ENCODE data around the gene CASQ2.
"Not testable (repeated sequence)": the region's sequence is repeated elsewhere in the genome, so short reads cannot be mapped to it uniquely, and the experiment has no call there.

CASQ2 gene

DNA sequence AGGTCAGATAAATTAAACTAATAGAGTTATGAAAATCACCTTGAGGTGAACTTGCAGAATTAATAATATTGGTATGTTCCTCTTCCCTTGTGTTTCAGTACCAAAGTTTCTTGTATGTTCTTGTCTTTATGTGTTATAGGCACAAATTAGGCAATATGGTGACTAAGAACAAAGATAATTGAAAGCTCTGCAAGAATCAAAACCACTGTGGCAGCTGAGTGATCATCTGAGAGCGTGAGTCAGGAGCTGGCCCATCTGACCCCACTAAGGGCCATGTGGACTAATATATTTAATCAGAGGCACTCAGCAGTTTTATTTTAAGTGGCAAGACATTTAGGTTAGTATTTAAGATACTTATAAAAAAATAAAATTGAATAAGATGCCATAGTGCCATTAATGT is 12.8 kb upstream of the CASQ2 start:
- H3K9ac ChIP-seq (ENCODE audit: low read length in 2 of 2) = no peak overlapping the region
- no peak overlapping the region for H3K4me3 ChIP-seq (ENCODE audit: low read length in 2 of 2)
- H3K9me3 ChIP-seq (ENCODE audit: control insufficient read depth in 2 of 2, low read length in 2 of 2) = no peaks in the 10 kb centered on the region
- no peaks in the 10 kb centered on the region for H3K4me1 ChIP-seq (ENCODE audit: control insufficient read depth, insufficient read depth, low read length)
- no peaks in the 10 kb centered on the region for H3K36me3 ChIP-seq (ENCODE audit: control insufficient read depth in 2 of 2, insufficient read depth in 2 of 2, low read length in 2 of 2)
- H3K27me3 ChIP-seq (ENCODE audit: control insufficient read depth in 1 of 2, insufficient read depth in 2 of 2, low read length in 2 of 2) = peaks cover 4 to 7% of the 10 kb centered on the region in 2 donors
- H3K27ac ChIP-seq (ENCODE audit: low read length) = no peak overlapping the region

DNA sequence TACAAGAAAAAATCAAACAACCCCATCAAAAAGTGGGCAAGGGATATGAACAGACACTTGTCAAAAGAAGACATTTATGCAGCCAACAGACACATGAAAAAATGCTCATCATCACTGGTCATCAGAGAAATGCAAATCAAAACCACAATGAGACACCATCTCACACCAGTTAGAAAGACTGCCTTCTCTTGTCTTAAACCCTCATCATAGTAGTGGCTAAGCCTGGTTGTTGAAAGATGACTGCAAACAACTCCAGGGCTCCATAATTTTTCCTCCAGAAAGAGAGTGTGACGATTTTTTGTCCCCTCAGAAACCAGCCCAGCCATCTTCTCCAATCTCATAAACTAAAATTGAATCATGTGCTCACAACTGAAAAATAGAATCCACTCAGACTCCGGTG is 12.1 kb upstream of the CASQ2 start:
- H3K36me3 ChIP-seq (ENCODE audit: control insufficient read depth in 2 of 2, insufficient read depth in 2 of 2, low read length in 2 of 2); H3K9me3 ChIP-seq (ENCODE audit: control insufficient read depth in 2 of 2, low read length in 2 of 2); H3K9ac ChIP-seq (ENCODE audit: low read length in 2 of 2); H3K4me3 ChIP-seq (ENCODE audit: low read length in 2 of 2); H3K4me1 ChIP-seq (ENCODE audit: control insufficient read depth, insufficient read depth, low read length); H3K27me3 ChIP-seq (ENCODE audit: control insufficient read depth in 1 of 2, insufficient read depth in 2 of 2, low read length in 2 of 2); H3K27ac ChIP-seq (ENCODE audit: low read length): not testable (repeated sequence)

DNA sequence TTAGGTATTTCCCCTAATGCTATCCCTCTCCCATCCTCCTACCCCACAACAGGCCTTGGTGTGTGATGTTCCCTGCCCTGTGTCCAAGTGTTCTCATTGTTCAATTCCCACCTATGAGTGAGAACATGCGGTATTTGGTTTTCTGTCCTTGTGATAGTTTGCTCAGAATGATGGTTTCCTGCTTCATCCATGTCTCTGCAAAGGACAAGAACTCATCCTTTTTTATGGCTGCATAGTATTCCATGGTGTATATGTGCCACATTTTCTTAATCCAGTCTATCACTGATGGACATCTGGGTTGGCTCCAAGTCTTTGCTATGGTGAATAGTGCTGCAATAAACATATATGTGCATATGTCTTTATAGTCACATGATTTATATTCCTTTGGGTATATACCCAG is 10.6 kb upstream of the CASQ2 start:
- H3K27ac ChIP-seq (ENCODE audit: low read length); H3K4me1 ChIP-seq (ENCODE audit: control insufficient read depth, insufficient read depth, low read length); H3K36me3 ChIP-seq (ENCODE audit: control insufficient read depth in 2 of 2, insufficient read depth in 2 of 2, low read length in 2 of 2); H3K9me3 ChIP-seq (ENCODE audit: control insufficient read depth in 2 of 2, low read length in 2 of 2); H3K9ac ChIP-seq (ENCODE audit: low read length in 2 of 2); H3K4me3 ChIP-seq (ENCODE audit: low read length in 2 of 2); H3K27me3 ChIP-seq (ENCODE audit: control insufficient read depth in 1 of 2, insufficient read depth in 2 of 2, low read length in 2 of 2): not testable (repeated sequence)

DNA sequence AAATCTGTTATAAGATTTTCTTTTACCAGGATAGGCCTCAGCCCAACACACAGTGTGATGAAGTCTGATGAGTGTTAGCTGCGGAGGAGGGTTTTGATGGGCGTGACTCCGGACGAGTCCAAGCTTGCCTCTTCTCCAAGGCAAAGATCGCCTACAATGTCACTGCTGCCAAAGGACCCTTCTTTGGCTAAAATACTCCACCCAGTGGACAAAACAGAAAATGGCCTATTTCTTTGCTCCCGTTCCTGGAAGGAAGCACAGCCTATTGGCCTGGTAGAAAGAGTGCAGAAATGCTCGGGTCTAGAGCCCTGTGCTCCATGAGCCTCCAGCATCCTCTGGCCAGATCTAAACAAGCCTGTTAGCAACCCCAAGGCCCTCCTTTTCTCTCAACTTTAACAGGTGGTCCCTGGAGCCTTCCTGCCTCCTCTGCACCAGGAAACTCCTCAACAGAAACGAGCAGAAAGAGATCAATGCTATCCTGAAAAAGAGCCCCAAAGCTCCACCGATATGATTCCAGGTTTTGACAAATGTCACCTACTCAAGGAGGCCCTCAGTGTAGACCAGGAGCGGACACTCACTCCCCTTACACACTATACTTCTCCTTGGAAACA is 3.4 kb upstream of the CASQ2 start:
- Histone ChIP-seq H3K4me1 (ENCODE audit: control insufficient read depth, insufficient read depth, low read length) (peaks cover 10% of the 10 kb centered on the region), H3K9ac (ENCODE audit: low read length in 2 of 2) (peak overlapping the region in 1 of 2 donors; percentile 42), H3K27me3 (ENCODE audit: control insufficient read depth in 1 of 2, insufficient read depth in 2 of 2, low read length in 2 of 2) (no peaks in the 10 kb centered on the region), H3K9me3 (ENCODE audit: control insufficient read depth in 2 of 2, low read length in 2 of 2) (no peaks in the 10 kb centered on the region), H3K27ac (ENCODE audit: low read length) (no peak overlapping the region), H3K36me3 (ENCODE audit: control insufficient read depth in 2 of 2, insufficient read depth in 2 of 2, low read length in 2 of 2) (no peaks in the 10 kb centered on the region), H3K4me3 (ENCODE audit: low read length in 2 of 2) (peak overlapping the region; percentile 42 to 55)

DNA sequence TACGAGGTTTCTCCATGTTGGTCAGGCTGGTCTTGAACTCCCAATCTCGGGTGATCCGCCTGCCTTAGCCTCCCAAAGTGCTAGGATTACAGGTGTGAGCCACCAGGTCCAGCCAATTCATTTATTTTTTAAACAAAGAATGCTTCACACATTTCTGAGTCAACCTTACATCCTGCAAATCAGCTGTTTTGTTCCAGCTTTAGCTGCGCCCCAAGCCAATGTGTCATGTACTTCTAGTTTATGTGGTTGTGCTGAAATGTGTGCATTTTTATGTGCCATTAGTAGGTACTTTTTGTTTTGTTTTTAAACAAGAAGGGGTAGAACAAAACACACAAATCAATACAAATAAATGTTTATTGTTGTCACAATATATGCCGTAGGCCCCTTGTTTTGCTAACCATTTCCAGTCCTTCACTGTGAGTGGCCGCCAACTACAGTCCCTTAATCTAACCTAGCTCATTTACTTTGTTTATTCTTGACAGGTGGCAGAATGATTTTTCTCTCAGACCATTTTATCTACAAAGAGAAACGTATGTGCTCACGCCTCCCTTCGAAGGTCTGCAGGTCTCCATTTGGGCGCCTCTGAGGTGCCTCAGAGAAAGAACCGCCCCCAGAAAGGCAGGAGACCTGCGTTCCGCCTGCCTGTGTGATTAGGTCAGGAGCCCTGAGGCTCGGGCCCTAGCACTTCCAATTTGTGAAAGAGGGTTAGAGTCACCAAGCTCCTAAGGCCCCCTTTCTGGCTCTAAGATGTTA is 2.8 kb upstream of the CASQ2 start:
- Histone ChIP-seq H3K27ac (ENCODE audit: low read length) (no peak overlapping the region), H3K36me3 (ENCODE audit: control insufficient read depth in 2 of 2, insufficient read depth in 2 of 2, low read length in 2 of 2) (no peaks in the 10 kb centered on the region), H3K9me3 (ENCODE audit: control insufficient read depth in 2 of 2, low read length in 2 of 2) (no peaks in the 10 kb centered on the region), H3K4me3 (ENCODE audit: low read length in 2 of 2) (peak overlapping the region; percentile 42 to 55), H3K27me3 (ENCODE audit: control insufficient read depth in 1 of 2, insufficient read depth in 2 of 2, low read length in 2 of 2) (no peaks in the 10 kb centered on the region), H3K9ac (ENCODE audit: low read length in 2 of 2) (peak overlapping the region in 1 of 2 donors; percentile 42), H3K4me1 (ENCODE audit: control insufficient read depth, insufficient read depth, low read length) (peaks cover 10% of the 10 kb centered on the region)

DNA sequence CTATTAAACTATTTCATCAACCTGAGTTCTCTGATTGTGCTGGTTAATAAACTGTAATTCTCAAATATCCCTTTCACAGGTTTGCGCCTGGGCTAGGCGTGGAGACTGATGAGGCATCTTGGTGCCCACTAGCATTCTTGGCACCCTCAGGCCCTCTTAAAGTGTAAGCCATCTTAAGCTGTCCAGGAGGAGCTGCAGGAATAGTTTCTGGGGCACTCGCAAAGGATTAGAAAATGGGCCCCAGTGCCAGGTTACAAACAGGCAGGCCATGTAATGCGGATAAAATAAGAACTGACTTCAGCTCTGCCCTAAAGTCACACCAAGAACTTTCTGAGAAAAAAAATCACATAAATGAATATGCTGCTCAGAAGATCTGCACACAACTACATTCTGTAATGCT is 1.1 kb downstream of the CASQ2 start:
- no peak overlapping the region for H3K9ac ChIP-seq (ENCODE audit: low read length in 2 of 2)
- H3K27me3 ChIP-seq (ENCODE audit: control insufficient read depth in 1 of 2, insufficient read depth in 2 of 2, low read length in 2 of 2) = no peaks in the 10 kb centered on the region
- H3K9me3 ChIP-seq (ENCODE audit: control insufficient read depth in 2 of 2, low read length in 2 of 2) = no peaks in the 10 kb centered on the region
- H3K4me3 ChIP-seq (ENCODE audit: low read length in 2 of 2) = peak overlapping the region in 1 of 2 donors; percentile 66
- H3K36me3 ChIP-seq (ENCODE audit: control insufficient read depth in 2 of 2, insufficient read depth in 2 of 2, low read length in 2 of 2) = no peaks in the 10 kb centered on the region
- peak overlapping the region; percentile 53 for H3K27ac ChIP-seq (ENCODE audit: low read length)
- H3K4me1 ChIP-seq (ENCODE audit: control insufficient read depth, insufficient read depth, low read length) = peaks cover 10% of the 10 kb centered on the region

DNA sequence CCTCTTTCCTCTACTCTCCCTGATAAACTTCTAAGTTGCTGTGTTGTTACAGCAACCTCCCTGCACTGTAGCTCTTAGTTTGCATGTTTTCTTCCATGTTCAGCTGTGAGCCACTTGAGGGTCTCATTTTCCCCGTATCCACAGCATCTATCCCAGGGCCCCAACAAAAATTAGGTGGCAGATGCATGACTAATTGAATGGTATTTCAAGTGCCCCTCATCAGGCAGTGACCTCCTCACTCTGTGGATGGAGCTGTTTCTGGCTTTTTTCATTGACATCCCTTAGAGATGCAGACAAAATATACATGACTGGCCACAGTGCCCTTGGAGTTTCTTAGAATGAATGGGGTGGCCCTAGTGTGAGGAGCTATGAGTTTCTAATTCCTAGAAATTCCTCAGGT is 3.4 kb downstream of the CASQ2 start:
- Histone ChIP-seq H3K9ac (ENCODE audit: low read length in 2 of 2) (no peak overlapping the region), H3K4me1 (ENCODE audit: control insufficient read depth, insufficient read depth, low read length) (no peaks in the 10 kb centered on the region), H3K27me3 (ENCODE audit: control insufficient read depth in 1 of 2, insufficient read depth in 2 of 2, low read length in 2 of 2) (no peaks in the 10 kb centered on the region), H3K9me3 (ENCODE audit: control insufficient read depth in 2 of 2, low read length in 2 of 2) (no peaks in the 10 kb centered on the region), H3K36me3 (ENCODE audit: control insufficient read depth in 2 of 2, insufficient read depth in 2 of 2, low read length in 2 of 2) (peaks cover 0 to 2% of the 10 kb centered on the region in 2 donors), H3K27ac (ENCODE audit: low read length) (no peak overlapping the region), H3K4me3 (ENCODE audit: low read length in 2 of 2) (no peak overlapping the region)

DNA sequence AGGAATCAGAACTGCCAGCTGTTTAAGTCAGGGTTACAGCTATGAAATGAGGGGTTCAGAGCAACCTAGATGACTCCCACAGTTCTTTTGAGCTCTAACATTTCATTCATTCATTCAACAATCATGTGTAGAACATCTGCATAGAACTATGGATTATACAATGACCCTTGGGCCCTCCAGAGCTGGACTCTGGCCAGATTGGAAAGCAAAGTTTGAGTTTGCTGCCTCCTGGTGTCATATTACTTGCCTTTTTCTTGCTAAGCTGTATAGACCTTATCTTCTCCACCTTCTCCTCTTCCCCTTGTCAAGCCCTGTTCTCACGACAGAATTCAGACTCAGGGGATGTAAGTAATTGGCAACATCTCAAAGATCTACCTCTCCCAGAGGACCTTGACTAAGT is 4.0 kb downstream of the CASQ2 start:
- Histone ChIP-seq H3K4me1 (ENCODE audit: control insufficient read depth, insufficient read depth, low read length) (no peaks in the 10 kb centered on the region), H3K9ac (ENCODE audit: low read length in 2 of 2) (no peak overlapping the region), H3K27ac (ENCODE audit: low read length) (no peak overlapping the region), H3K36me3 (ENCODE audit: control insufficient read depth in 2 of 2, insufficient read depth in 2 of 2, low read length in 2 of 2) (peaks cover 0 to 2% of the 10 kb centered on the region in 2 donors), H3K27me3 (ENCODE audit: control insufficient read depth in 1 of 2, insufficient read depth in 2 of 2, low read length in 2 of 2) (no peaks in the 10 kb centered on the region), H3K9me3 (ENCODE audit: control insufficient read depth in 2 of 2, low read length in 2 of 2) (no peaks in the 10 kb centered on the region), H3K4me3 (ENCODE audit: low read length in 2 of 2) (no peak overlapping the region)

DNA sequence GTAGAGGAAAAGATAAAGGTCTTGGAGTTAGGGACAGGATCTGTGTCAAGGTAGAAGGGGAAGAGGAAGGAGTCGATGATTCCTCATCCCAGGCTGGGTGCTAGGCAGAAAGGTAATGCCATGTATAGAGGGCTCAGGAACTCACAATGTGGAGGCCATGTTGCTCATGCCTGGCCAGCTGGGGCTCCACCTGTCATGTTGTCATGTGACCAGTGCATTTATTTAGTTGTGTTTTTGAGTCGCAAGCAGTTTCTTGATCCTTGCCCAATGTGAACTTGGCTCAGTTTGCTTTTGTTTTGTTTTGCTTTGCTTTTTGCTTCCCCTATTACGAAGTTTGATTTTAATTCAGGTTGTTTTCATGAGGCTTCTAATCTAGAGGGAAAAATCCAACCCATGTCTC is 5.7 kb downstream of the CASQ2 start:
- no peak overlapping the region for H3K27ac ChIP-seq (ENCODE audit: low read length)
- no peak overlapping the region for H3K9ac ChIP-seq (ENCODE audit: low read length in 2 of 2)
- H3K9me3 ChIP-seq (ENCODE audit: control insufficient read depth in 2 of 2, low read length in 2 of 2) = peaks cover 3% of the 10 kb centered on the region in 2 donors
- no peaks in the 10 kb centered on the region for H3K27me3 ChIP-seq (ENCODE audit: control insufficient read depth in 1 of 2, insufficient read depth in 2 of 2, low read length in 2 of 2)
- no peak overlapping the region for H3K4me3 ChIP-seq (ENCODE audit: low read length in 2 of 2)
- no peaks in the 10 kb centered on the region for H3K4me1 ChIP-seq (ENCODE audit: control insufficient read depth, insufficient read depth, low read length)
- peaks cover 0 to 2% of the 10 kb centered on the region in 2 donors for H3K36me3 ChIP-seq (ENCODE audit: control insufficient read depth in 2 of 2, insufficient read depth in 2 of 2, low read length in 2 of 2)

DNA sequence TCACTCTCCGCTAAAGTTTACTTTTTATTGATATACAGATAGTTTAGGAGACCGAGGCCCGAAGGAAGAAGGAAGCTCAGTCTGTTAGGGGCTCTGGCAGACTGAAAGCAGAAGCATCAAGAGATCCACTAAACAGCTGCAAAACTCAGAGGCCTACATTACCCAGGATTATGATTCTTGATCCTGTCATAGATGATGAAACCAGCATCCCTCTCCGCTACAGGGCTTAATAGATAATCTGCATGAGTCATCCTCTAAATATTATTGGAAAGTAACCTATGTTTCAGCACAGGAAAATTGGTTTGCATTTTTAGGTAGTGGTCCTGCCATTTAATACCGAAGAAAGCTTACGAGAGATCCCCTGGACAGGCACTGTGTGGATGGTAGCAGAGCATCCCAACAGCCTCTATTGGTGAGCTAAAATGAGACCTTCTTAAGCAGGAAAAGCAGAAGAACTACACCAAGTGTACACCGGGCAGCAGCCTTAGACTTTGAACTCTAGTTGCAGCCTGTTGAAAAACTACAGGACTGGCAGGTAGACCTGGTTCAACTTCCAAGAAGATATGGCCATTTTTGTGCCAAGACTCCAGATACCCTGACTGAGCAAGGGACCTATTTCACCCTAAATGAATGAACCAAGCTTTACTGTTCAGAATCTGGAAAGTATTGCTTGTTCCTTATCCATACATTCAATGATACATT is 6.8 kb downstream of the CASQ2 start:
- Histone ChIP-seq H3K9ac (ENCODE audit: low read length in 2 of 2) (no peak overlapping the region), H3K4me1 (ENCODE audit: control insufficient read depth, insufficient read depth, low read length) (no peaks in the 10 kb centered on the region), H3K27me3 (ENCODE audit: control insufficient read depth in 1 of 2, insufficient read depth in 2 of 2, low read length in 2 of 2) (no peaks in the 10 kb centered on the region), H3K36me3 (ENCODE audit: control insufficient read depth in 2 of 2, insufficient read depth in 2 of 2, low read length in 2 of 2) (peaks cover 0 to 2% of the 10 kb centered on the region in 2 donors), H3K27ac (ENCODE audit: low read length) (no peak overlapping the region), H3K9me3 (ENCODE audit: control insufficient read depth in 2 of 2, low read length in 2 of 2) (peaks cover 3% of the 10 kb centered on the region in 2 donors), H3K4me3 (ENCODE audit: low read length in 2 of 2) (no peak overlapping the region)

DNA sequence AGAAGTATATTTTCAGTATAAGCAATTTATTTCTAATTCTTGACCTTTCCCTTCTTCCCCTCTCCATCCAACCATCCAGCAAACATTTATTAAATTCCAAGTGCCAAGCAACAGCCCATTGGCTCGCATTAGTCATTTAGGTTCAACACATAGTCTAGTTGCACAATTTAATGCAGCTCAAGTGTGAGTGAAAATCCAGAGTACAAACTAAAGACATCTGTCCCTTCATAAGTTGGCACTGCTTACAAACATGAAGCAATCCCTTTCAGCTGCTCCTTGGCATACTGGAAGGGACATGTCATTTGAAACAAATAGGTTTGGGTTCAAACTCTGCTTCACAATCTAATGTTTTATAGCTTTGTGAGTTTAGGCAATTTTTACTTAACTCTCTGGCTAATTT is 10.7 kb downstream of the CASQ2 start:
- Histone ChIP-seq H3K27me3 (ENCODE audit: control insufficient read depth in 1 of 2, insufficient read depth in 2 of 2, low read length in 2 of 2) (no peaks in the 10 kb centered on the region), H3K36me3 (ENCODE audit: control insufficient read depth in 2 of 2, insufficient read depth in 2 of 2, low read length in 2 of 2) (peaks cover 0 to 2% of the 10 kb centered on the region in 2 donors), H3K4me1 (ENCODE audit: control insufficient read depth, insufficient read depth, low read length) (no peaks in the 10 kb centered on the region), H3K9me3 (ENCODE audit: control insufficient read depth in 2 of 2, low read length in 2 of 2) (peaks cover 3% of the 10 kb centered on the region in 2 donors), H3K9ac (ENCODE audit: low read length in 2 of 2) (no peak overlapping the region), H3K4me3 (ENCODE audit: low read length in 2 of 2) (no peak overlapping the region), H3K27ac (ENCODE audit: low read length) (no peak overlapping the region)
